GM23338 (cell line): ENCODE results near the gene RALBP1.

Source experiments
- EZH2 ChIP-seq: fragments of 200-600 bp; sonication (generic); IDR thresholded peaks from one replicate; pipeline ENCODE4 v1.8.0; 2017; ENCODE audit warnings: antibody characterized with exemption, mild to moderate bottlenecking, low read depth; ENCODE audit not compliant: unreplicated experiment
- EZH2phosphoT487 ChIP-seq: fragments of 200-600 bp; sonication (generic); IDR thresholded peaks from one replicate; pipeline ENCODE4 v1.8.1; 2018; ENCODE audit warnings: antibody characterized with exemption; ENCODE audit not compliant: unreplicated experiment

GRCh38 chr18:9494778-9495331 is 19.5 kb downstream of the RALBP1 start:
- no peak for TF ChIP-seq EZH2phosphoT487
- TF ChIP-seq EZH2, result no peak
